Measurements from ENCODE around the gene FKBP2.

The FKBP2 gene

DNA sequence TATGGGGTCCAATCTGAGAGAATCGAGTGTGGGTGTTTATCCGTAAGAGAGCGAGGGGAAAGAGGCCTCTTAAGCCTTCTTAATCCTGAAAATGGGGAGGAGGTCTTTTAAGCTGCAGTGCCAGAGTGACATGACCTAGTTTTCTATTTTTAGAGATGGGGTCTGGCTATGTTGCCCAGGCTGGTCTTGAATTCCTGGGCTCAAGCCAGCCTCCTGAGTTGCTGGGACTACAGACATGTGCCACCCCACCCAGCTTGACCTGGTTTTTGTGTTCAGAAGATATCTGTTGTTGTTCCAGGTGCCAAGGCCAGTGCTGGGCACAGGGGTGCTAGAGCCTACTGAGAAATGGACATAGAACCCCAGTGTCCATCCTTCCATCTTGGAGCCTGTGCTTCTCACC lies 42.2 kb downstream of the FKBP2 start:
- H3K36me3 ChIP-seq (ENCODE audit: control insufficient read depth, insufficient read depth, low read length), result peaks cover 13% of the 10 kb centered on the region; the same call in 1 of the 2 replicates
- H3K27me3 ChIP-seq (ENCODE audit: control insufficient read depth, insufficient read depth, low read length), result 0 out of 2 replicates have a peak, but pooled peaks cover 1% of the 10 kb centered on the region
- H3K4me3 ChIP-seq (ENCODE audit: low read depth, low read length), result no peak overlapping the region
- H3K9ac ChIP-seq (ENCODE audit: low read length), result peak overlapping the region; percentile 35
- H3K27ac ChIP-seq (ENCODE audit: low read depth, low read length), result no peak overlapping the region
- no peaks in the 10 kb centered on the region for H3K9me3 ChIP-seq (ENCODE audit: control insufficient read depth, insufficient read depth, low read depth, low read length)
- H3K4me1 ChIP-seq (ENCODE audit: control insufficient read depth, insufficient read depth, low read length), result peaks cover 5% of the 10 kb centered on the region; the same call in 1 of the 2 replicates

- H3K36me3 ChIP-seq (ENCODE audit: control insufficient read depth, insufficient read depth, low read length), result peaks cover 6% of the 10 kb centered on the region; the same call in 1 of the 2 replicates
- H3K4me1 ChIP-seq (ENCODE audit: control insufficient read depth, insufficient read depth, low read length), result peaks cover 5% of the 10 kb centered on the region; the same call in 1 of the 2 replicates
- peak within 1 kb of the TSS; percentile 60 for H3K9ac ChIP-seq (ENCODE audit: low read length)
- peak within 1 kb of the TSS; percentile 94 for H3K4me3 ChIP-seq (ENCODE audit: low read depth, low read length)
- peak within 1 kb of the TSS; percentile 56; the same call in 1 of the 2 replicates for H3K27ac ChIP-seq (ENCODE audit: low read depth, low read length)
- peaks cover 12% of the 10 kb centered on the region for H3K27me3 ChIP-seq (ENCODE audit: control insufficient read depth, insufficient read depth, low read length)
- H3K9me3 ChIP-seq (ENCODE audit: control insufficient read depth, insufficient read depth, low read depth, low read length), result no peaks in the 10 kb centered on the region
Measured at GRCh38 chr11:64284048-64284961, 43.4 kb downstream of the FKBP2 start, which contains the start of gene BAD. Gene BAD (minus strand): TSS chr11:64284665. CDS start chr11:64284368, 297 bp downstream.

DNA sequence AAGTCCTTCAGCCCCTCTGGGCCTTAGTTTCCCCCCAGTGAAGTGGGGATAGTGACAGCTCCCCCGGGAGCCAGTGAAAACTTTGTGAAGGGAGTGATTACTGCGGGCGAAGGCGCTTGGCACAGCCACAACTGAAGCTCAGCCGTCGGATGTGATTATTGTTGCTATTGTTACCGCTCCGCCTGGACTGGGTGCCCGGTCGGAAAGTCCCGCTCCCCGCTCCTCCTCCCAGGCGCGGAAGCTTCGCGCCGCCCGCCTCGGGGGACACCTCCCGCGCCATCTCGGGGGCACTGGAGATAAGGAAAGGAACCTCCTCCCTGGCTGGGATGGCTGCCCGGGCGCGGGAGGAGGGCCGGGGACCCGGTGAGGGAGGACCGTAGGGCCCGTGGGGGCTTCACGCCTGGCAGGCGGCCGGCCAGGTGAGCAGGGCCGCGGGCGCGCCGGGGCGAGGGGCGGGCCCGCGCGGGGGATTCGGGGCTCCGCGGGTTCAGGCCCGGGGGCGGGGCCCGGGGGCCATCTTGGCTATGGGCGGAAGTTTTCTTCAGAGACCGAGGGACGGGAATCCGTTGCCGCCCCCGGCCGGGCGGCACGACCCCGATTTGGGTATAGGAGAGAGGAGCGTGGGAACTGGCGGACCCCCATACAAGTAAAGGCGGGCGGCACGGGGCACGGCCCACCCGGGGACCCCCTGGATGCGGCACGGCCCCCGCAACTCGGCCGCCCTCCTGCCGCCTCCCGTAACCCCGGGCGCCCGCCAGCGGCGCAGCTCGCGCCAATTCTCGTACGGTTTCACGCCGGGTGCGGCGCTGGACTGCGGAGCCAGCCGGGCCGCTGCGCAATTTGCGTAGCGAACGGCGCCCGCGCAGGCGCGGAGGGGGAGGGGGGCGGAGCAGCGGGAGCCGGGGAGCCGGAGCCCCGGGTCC lies 44.3 kb downstream of the FKBP2 start, which contains the start of gene GPR137:
GPR137 (plus strand) TSS at position 887 of the 923 bp plus-strand sequence. CDS start 677 bp downstream, outside the sequence.
- peaks cover 5% of the 10 kb centered on the region; the same call in 1 of the 2 replicates for H3K4me1 ChIP-seq (ENCODE audit: control insufficient read depth, insufficient read depth, low read length)
- peak within 1 kb of the TSS; percentile 60 for H3K9ac ChIP-seq (ENCODE audit: low read length)
- peak within 1 kb of the TSS; percentile 94 for H3K4me3 ChIP-seq (ENCODE audit: low read depth, low read length)
- peaks cover 21% of the 10 kb centered on the region for H3K27me3 ChIP-seq (ENCODE audit: control insufficient read depth, insufficient read depth, low read length)
- peaks cover 6% of the 10 kb centered on the region; the same call in 1 of the 2 replicates for H3K36me3 ChIP-seq (ENCODE audit: control insufficient read depth, insufficient read depth, low read length)
- H3K9me3 ChIP-seq (ENCODE audit: control insufficient read depth, insufficient read depth, low read depth, low read length), result no peaks in the 10 kb centered on the region
- H3K27ac ChIP-seq (ENCODE audit: low read depth, low read length), result peak within 1 kb of the TSS; percentile 56; the same call in 1 of the 2 replicates

- Histone ChIP-seq H3K27ac (ENCODE audit: low read depth, low read length) (no peak overlapping the region), H3K36me3 (ENCODE audit: control insufficient read depth, insufficient read depth, low read length) (peaks cover 6% of the 10 kb centered on the region; the same call in 1 of the 2 replicates), H3K9ac (ENCODE audit: low read length) (peak overlapping the region; percentile 53), H3K4me3 (ENCODE audit: low read depth, low read length) (peak overlapping the region; percentile 94), H3K9me3 (ENCODE audit: control insufficient read depth, insufficient read depth, low read depth, low read length) (no peaks in the 10 kb centered on the region), H3K4me1 (ENCODE audit: control insufficient read depth, insufficient read depth, low read length) (peaks cover 9% of the 10 kb centered on the region; the same call in 1 of the 2 replicates), H3K27me3 (ENCODE audit: control insufficient read depth, insufficient read depth, low read length) (peaks cover 30% of the 10 kb centered on the region)
Measured at GRCh38 chr11:64285885-64286800, 45.2 kb downstream of the FKBP2 start.

GRCh38 chr11:64286801-64287159 lies 45.9 kb downstream of the FKBP2 start:
- no peak overlapping the region for H3K27ac ChIP-seq (ENCODE audit: low read depth, low read length)
- H3K27me3 ChIP-seq (ENCODE audit: control insufficient read depth, insufficient read depth, low read length), result peaks cover 36% of the 10 kb centered on the region
- H3K4me3 ChIP-seq (ENCODE audit: low read depth, low read length), result no peak overlapping the region
- no peaks in the 10 kb centered on the region for H3K9me3 ChIP-seq (ENCODE audit: control insufficient read depth, insufficient read depth, low read depth, low read length)
- H3K36me3 ChIP-seq (ENCODE audit: control insufficient read depth, insufficient read depth, low read length), result peaks cover 6% of the 10 kb centered on the region; the same call in 1 of the 2 replicates
- peaks cover 9% of the 10 kb centered on the region; the same call in 1 of the 2 replicates for H3K4me1 ChIP-seq (ENCODE audit: control insufficient read depth, insufficient read depth, low read length)
- H3K9ac ChIP-seq (ENCODE audit: low read length), result no peak overlapping the region

DNA sequence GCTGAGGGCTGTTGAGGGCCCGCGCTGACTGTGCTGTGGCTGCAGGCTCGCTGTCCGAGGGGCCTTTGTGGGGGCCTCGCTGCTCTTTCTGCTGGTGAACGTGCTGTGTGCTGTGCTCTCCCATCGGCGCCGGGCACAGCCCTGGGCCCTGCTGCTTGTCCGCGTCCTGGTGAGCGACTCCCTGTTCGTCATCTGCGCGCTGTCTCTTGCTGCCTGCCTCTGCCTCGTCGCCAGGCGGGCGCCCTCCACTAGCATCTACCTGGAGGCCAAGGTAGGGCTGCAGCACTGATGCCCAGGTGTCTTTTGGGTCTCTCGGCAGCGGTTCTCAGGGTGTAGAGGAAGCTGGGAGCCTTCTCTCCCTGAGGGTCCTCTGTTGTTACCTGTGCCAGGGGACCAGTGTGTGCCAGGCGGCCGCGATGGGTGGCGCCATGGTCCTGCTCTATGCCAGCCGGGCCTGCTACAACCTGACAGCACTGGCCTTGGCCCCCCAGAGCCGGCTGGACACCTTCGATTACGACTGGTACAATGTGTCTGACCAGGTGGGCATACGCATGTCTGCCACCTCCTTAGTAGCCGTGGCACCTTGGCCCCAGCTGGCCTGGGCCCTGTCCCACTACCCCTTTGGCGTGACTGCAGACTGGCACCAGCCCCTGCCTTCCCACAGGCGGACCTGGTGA lies 46.9 kb downstream of the FKBP2 start:
- no peak overlapping the region for H3K4me3 ChIP-seq (ENCODE audit: low read depth, low read length)
- H3K27me3 ChIP-seq (ENCODE audit: control insufficient read depth, insufficient read depth, low read length), result peaks cover 47% of the 10 kb centered on the region
- no peaks in the 10 kb centered on the region for H3K9me3 ChIP-seq (ENCODE audit: control insufficient read depth, insufficient read depth, low read depth, low read length)
- 0 out of 2 replicates have a peak, but pooled peaks cover 2% of the 10 kb centered on the region for H3K36me3 ChIP-seq (ENCODE audit: control insufficient read depth, insufficient read depth, low read length)
- H3K27ac ChIP-seq (ENCODE audit: low read depth, low read length), result no peak overlapping the region
- peaks cover 9% of the 10 kb centered on the region; the same call in 1 of the 2 replicates for H3K4me1 ChIP-seq (ENCODE audit: control insufficient read depth, insufficient read depth, low read length)
- no peak overlapping the region for H3K9ac ChIP-seq (ENCODE audit: low read length)

GRCh38 chr11:64288353-64288750 lies 47.5 kb downstream of the FKBP2 start:
- Histone ChIP-seq H3K9ac (ENCODE audit: low read length) (no peak overlapping the region), H3K4me1 (ENCODE audit: control insufficient read depth, insufficient read depth, low read length) (peaks cover 9% of the 10 kb centered on the region; the same call in 1 of the 2 replicates), H3K4me3 (ENCODE audit: low read depth, low read length) (no peak overlapping the region), H3K27me3 (ENCODE audit: control insufficient read depth, insufficient read depth, low read length) (peaks cover 52% of the 10 kb centered on the region), H3K27ac (ENCODE audit: low read depth, low read length) (no peak overlapping the region), H3K36me3 (ENCODE audit: control insufficient read depth, insufficient read depth, low read length) (0 out of 2 replicates have a peak, but pooled peaks cover 2% of the 10 kb centered on the region), H3K9me3 (ENCODE audit: control insufficient read depth, insufficient read depth, low read depth, low read length) (no peaks in the 10 kb centered on the region)

DNA sequence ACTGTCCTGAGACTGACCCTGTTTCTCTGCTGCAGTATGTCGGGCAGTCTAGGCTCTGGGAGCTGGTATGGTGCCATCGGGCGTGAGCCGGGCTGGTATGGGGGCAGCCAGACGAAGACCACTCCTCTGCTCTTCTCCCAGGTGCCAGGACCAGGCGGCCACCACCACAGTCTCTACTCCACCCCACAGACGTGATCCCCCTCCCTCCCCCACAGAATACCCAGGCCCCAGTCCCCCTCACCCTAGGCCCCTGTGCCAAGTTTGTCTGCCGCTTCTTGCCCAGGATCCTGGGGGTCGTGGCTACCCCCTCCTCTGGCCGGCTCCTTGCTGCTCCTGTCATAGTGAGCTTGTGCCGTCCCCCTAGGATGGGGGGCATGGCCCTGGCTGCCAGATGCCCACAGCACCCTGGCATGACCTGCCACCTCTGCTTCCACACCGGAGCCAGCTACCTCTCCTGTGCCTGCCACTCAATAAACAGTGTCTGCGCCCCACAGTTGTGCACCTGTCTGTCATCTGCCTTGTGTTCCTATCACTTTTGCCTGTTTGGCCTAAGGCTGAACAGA lies 48.2 kb downstream of the FKBP2 start:
- H3K4me1 ChIP-seq (ENCODE audit: control insufficient read depth, insufficient read depth, low read length), result peaks cover 9% of the 10 kb centered on the region; the same call in 1 of the 2 replicates
- H3K9ac ChIP-seq (ENCODE audit: low read length), result no peak overlapping the region
- H3K36me3 ChIP-seq (ENCODE audit: control insufficient read depth, insufficient read depth, low read length), result 0 out of 2 replicates have a peak, but pooled peaks cover 2% of the 10 kb centered on the region
- no peak overlapping the region for H3K27ac ChIP-seq (ENCODE audit: low read depth, low read length)
- no peaks in the 10 kb centered on the region for H3K9me3 ChIP-seq (ENCODE audit: control insufficient read depth, insufficient read depth, low read depth, low read length)
- H3K4me3 ChIP-seq (ENCODE audit: low read depth, low read length), result no peak overlapping the region
- peaks cover 59% of the 10 kb centered on the region for H3K27me3 ChIP-seq (ENCODE audit: control insufficient read depth, insufficient read depth, low read length)

All from HUES6 (cell line).